GM12878 (cell line): ENCODE results near the gene VEPH1. TPM values are rescaled to one million over a fixed set of nuclear protein-coding genes. Genes with fewer than 3 reads are reported as not detected.

Experiments used
- ATAC-seq: fragments of 200-7000 bp; cut with Tn5 transposase; 3 replicates; pipeline ENCODE4 v1.9.1; 2020; ENCODE audit warnings: mild to moderate bottlenecking, moderate library complexity
- BruUV-seq: library from RNA; stranded (reverse); fragments of 400-500 nt; replicated peaks from 2 replicates; lab custom pipeline; 2021; lab: Mats Ljungman, UMichigan
- CTCF ChIA-PET: fragments of 300-600 bp; sonication (Branson Sonifier 250); formaldehyde crosslinking; extraction: SDS; loops from one replicate; lab custom pipeline; 2021; ENCODE audit warnings: inconsistent platforms; lab: Yijun Ruan, JAX
- POLR2A ChIA-PET: fragments of 350-600 bp; formaldehyde crosslinking; extraction: SDS; loops from one replicate; lab custom pipeline; 2021; ENCODE audit warnings: inconsistent platforms; lab: Charles Lee
- RAD21 ChIA-PET: fragments of 300-600 bp; sonication (Branson Sonifier 250); formaldehyde crosslinking; loops from one replicate; lab custom pipeline; 2023; ENCODE audit warnings: antibody characterized with exemption; ENCODE audit not compliant: unreplicated experiment; lab: Charles Lee
- SMC1A ChIA-PET: fragments of 300-600 bp; sonication (Branson Sonifier 250); formaldehyde crosslinking; loops from one replicate; lab custom pipeline; 2023; ENCODE audit not compliant: unreplicated experiment, uncharacterized antibody; lab: Charles Lee
- DNase-seq: peaks from one replicate; pipeline ENCODE4 v3.0.0-alpha.2; 2011; ENCODE audit warnings: low read depth, low spot score
- FAIRE-seq: peaks from 3 replicates; lab custom pipeline; 2011; peaks lifted over from hg19 to GRCh38; lab: Jason Lieb, UNC
- H2AFZ ChIP-seq: 2 replicates; pipeline ENCODE4 v1.6.0; 2011; ENCODE audit warnings: low read depth, low read length, control low read depth; ENCODE audit not compliant: control insufficient read depth
- H3K27ac ChIP-seq: 2 replicates; pipeline ENCODE4 v1.5.1; 2011; ENCODE audit warnings: control low read depth; ENCODE audit not compliant: control insufficient read depth, insufficient read depth
- H3K27me3 ChIP-seq, 2 experiments: replicated peaks in 1 of 2; 2 replicates each; pipeline versions ENCODE4 v1.6.0 to v1.6.1; 2011; ENCODE audit warnings: low read length in 1 of 2; ENCODE audit not compliant: control insufficient read depth in 2 of 2, insufficient read depth in 2 of 2
- H3K36me3 ChIP-seq, 2 experiments: 2 replicates each; pipeline ENCODE4 v1.5.1; 2011; ENCODE audit warnings: low read length in 1 of 2; ENCODE audit not compliant: control insufficient read depth in 2 of 2, insufficient read depth in 2 of 2
- H3K4me1 ChIP-seq: 2 replicates; pipeline ENCODE4 v1.6.1; 2011; ENCODE audit warnings: mild to moderate bottlenecking, low read length, moderate library complexity, mixed read lengths; ENCODE audit not compliant: control insufficient read depth, insufficient read depth
- H3K4me2 ChIP-seq: 2 replicates; pipeline ENCODE4 v1.6.0; 2011; ENCODE audit warnings: control low read depth; ENCODE audit not compliant: control insufficient read depth, insufficient read depth
- H3K4me3 ChIP-seq: fragments of 200-600 bp; sonication (generic); 2 replicates; pipeline ENCODE4 v1.5.1; 2016
- H3K79me2 ChIP-seq: 2 replicates; pipeline ENCODE4 v1.6.0; 2011; ENCODE audit warnings: low read length; ENCODE audit not compliant: control insufficient read depth, insufficient read depth
- H3K9ac ChIP-seq: 2 replicates; pipeline ENCODE4 v1.8.0; 2011; ENCODE audit warnings: low read length, control low read depth, mixed read lengths; ENCODE audit not compliant: control insufficient read depth, insufficient read depth
- H3K9me3 ChIP-seq: replicated peaks from 3 replicates; pipeline ENCODE4 v1.5.1; 2011; ENCODE audit warnings: mild to moderate bottlenecking, low read length; ENCODE audit not compliant: control insufficient read depth, insufficient read depth
- H4K20me1 ChIP-seq: 2 replicates; pipeline ENCODE4 v1.6.0; 2011; ENCODE audit not compliant: control insufficient read depth, insufficient read depth
- BACH1 ChIP-seq: fragments of 450-650 bp; IDR thresholded peaks from 2 replicates; pipeline ENCODE4 v1.6.1; 2017; ENCODE audit warnings: mild to moderate bottlenecking, borderline replicate concordance
- CEBPB ChIP-seq, 2 experiments: fragments of 150-350 bp in 1 of 2; IDR thresholded peaks; 2 replicates each; pipeline ENCODE4 v1.6.1; 2012 to 2014; ENCODE audit warnings: low read depth in 2 of 2, low read length in 2 of 2, borderline replicate concordance in 1 of 2, inconsistent platforms in 1 of 2
- CEBPZ ChIP-seq: fragments of 150-350 bp; IDR thresholded peaks from 2 replicates; pipeline ENCODE4 v1.6.1; 2016; ENCODE audit warnings: low read depth, low read length
- ELK1 ChIP-seq: IDR thresholded peaks from 2 replicates; pipeline ENCODE4 v1.6.1; 2012; ENCODE audit warnings: low read depth, low read length, improper control_type of control experiment
- ETV6 ChIP-seq, 2 experiments: fragments of 450-650 bp in 1 of 2; IDR thresholded peaks in 1 of 2; conservative IDR thresholded peaks in 1 of 2; 2 replicates each; pipeline ENCODE4 v1.6.1; 2014; ENCODE audit warnings: antibody characterized with exemption in 1 of 2, borderline replicate concordance in 1 of 2, low read depth in 1 of 2, mild to moderate bottlenecking in 1 of 2, moderate library complexity in 1 of 2
- FOS ChIP-seq: IDR thresholded peaks from 3 replicates; pipeline ENCODE4 v1.6.1; 2011; ENCODE audit warnings: borderline replicate concordance; ENCODE audit not compliant: insufficient read length; ENCODE audit errors: extremely low read depth
- MAX ChIP-seq: IDR thresholded peaks from 2 replicates; pipeline ENCODE4 v1.6.1; 2012; ENCODE audit warnings: low read depth, low read length, improper control_type of control experiment
- MEF2A ChIP-seq: IDR thresholded peaks from 2 replicates; pipeline ENCODE4 v1.6.1; 2011; ENCODE audit warnings: low read depth, mild to moderate bottlenecking, low read length, moderate library complexity; ENCODE audit not compliant: insufficient read depth
- MYC ChIP-seq: IDR thresholded peaks from 2 replicates; pipeline ENCODE4 v1.6.1; 2011; ENCODE audit warnings: mild to moderate bottlenecking, low read length, moderate library complexity, inconsistent platforms; ENCODE audit not compliant: insufficient read depth, insufficient replicate concordance, insufficient read length, severe bottlenecking
- NFYA ChIP-seq: IDR thresholded peaks from 2 replicates; pipeline ENCODE4 v1.6.1; 2011; ENCODE audit warnings: low read depth, mild to moderate bottlenecking, low read length, improper control_type of control experiment, borderline replicate concordance
- NRF1 ChIP-seq: conservative IDR thresholded peaks from 2 replicates; pipeline ENCODE4 v1.6.1; 2011; ENCODE audit warnings: mild to moderate bottlenecking, low read depth, low read length, improper control_type of control experiment
- POU2F2 ChIP-seq: IDR thresholded peaks from 3 replicates; pipeline ENCODE4 v1.6.1; 2011; ENCODE audit warnings: low read depth, mild to moderate bottlenecking, low read length, borderline replicate concordance
- RELA ChIP-seq: fragments of 450-650 bp; IDR thresholded peaks from 2 replicates; pipeline ENCODE4 v1.8.0; 2014; ENCODE audit warnings: borderline replicate concordance; ENCODE audit not compliant: partially characterized antibody
- SMAD5 ChIP-seq: IDR thresholded peaks from 2 replicates; pipeline ENCODE4 v1.6.1; 2016; ENCODE audit warnings: antibody characterized with exemption, low read depth
- STAT1 ChIP-seq: fragments of 450-650 bp; conservative IDR thresholded peaks from 2 replicates; pipeline ENCODE4 v1.6.1; 2014; ENCODE audit warnings: antibody characterized with exemption, mild to moderate bottlenecking
- TCF3 ChIP-seq: IDR thresholded peaks from 2 replicates; pipeline ENCODE4 v1.6.1; 2012; ENCODE audit warnings: low read depth, mild to moderate bottlenecking, low read length, borderline replicate concordance; ENCODE audit not compliant: insufficient read depth
- YBX1 ChIP-seq: fragments of 450-650 bp; IDR thresholded peaks from 2 replicates; pipeline ENCODE4 v1.6.1; 2016; ENCODE audit warnings: antibody characterized with exemption
- ZNF274 ChIP-seq: IDR thresholded peaks from one replicate; pipeline ENCODE4 v1.8.0; 2011; ENCODE audit not compliant: insufficient read length, insufficient read depth
- WGBS: methylation state at CpG from one replicate; pipeline ENCODE4 v1.1.6; 2016; ENCODE audit warnings: low lambda C conversion rate; ENCODE audit not compliant: insufficient replicate concordance, insufficient coverage; ENCODE audit errors: missing lambda C conversion rate; 5-methylcytosine and 5-hydroxymethylcytosine counted together
- in situ Hi-C: fragments of 300-500 bp; cut with MboI; formaldehyde crosslinking; loops from 9 replicates; pipeline ENCODE4 v1.14.3; 2018; ENCODE audit warnings: mixed read lengths
- intact Hi-C: fragments of 100-400 bp; cut with micrococcal nuclease; formaldehyde crosslinking; loops from one replicate; pipeline ENCODE4 v1.14.2; 2022; ENCODE audit not compliant: unreplicated experiment
- polyA plus RNA-seq, 11 experiments: library from polyadenylated mRNA; depleted of rRNA in 4 of 11; unstranded in 6 of 11; stranded (reverse) in 5 of 11; fragments of >200 nt; fragmentation: Nextera tagmentation in 4 of 11; fragmentation: Illumina TruSeq in 1 of 11; extraction: Ambion mirVana in 4 of 11; extraction: Trizol in 1 of 11; gene quantifications; 1 replicate in 1 of 11; 2 replicates in 10 of 11; pipeline versions ENCODE4 v1.2.1 to v1.2.3, GENCODE V29; 2011 to 2016; ENCODE audit warnings: inconsistent platforms in 2 of 11, missing spikeins in 2 of 11, low read depth in 1 of 11
- total RNA-seq, 4 experiments: library from RNA; depleted of rRNA in 3 of 4; stranded (reverse); fragments of >200 nt in 3 of 4; fragmentation: Illumina TruSeq in 1 of 4; extraction: Trizol in 1 of 4; gene quantifications; 2 replicates each; pipeline versions ENCODE4 v1.2.1 to v1.2.3, GENCODE V29; 2013 to 2021

Gene VEPH1
- total and polyA plus RNA-seq, 10 of the 15 experiments (the other 5 are each of a cell fraction or from before 2014, with no cell fraction given), result 0.04 to 0.26 (median 0.17) TPM; not detected in 7

- no peak for TF ChIP-seq ETV6 (conservative IDR thresholded peaks at IDR 0.05 in 1 of 2, IDR thresholded peaks at IDR 0.05 in 1 of 2; ENCODE audit: borderline replicate concordance in 1 of 2, low read depth in 1 of 2)
- no peak for TF ChIP-seq ZNF274
- TF ChIP-seq NRF1, result no peak
- no peak for TF ChIP-seq SMAD5
- no peak for TF ChIP-seq TCF3
- TF ChIP-seq MEF2A, result no peak
Observed at GRCh38 chr3:157514371-157514895, 11.2 kb upstream of the VEPH1 start (continued).

- Histone ChIP-seq H3K27me3 (no peaks in the 10 kb centered on the region), H3K4me1 (no peaks in the 10 kb centered on the region), H2AFZ (no peak overlapping the region), H3K27ac (no peak overlapping the region), H4K20me1 (no peaks in the 10 kb centered on the region), H3K79me2 (no peaks in the 10 kb centered on the region), H3K36me3 (no peaks in the 10 kb centered on the region), H3K9me3 (no peaks in the 10 kb centered on the region), H3K9ac (no peak overlapping the region), H3K4me2 (no peak overlapping the region), H3K4me3 (no peak overlapping the region)
- SMC1A ChIA-PET, result no interaction called here
- CTCF ChIA-PET, result interaction anchor here (0.6 kb wide), 1 partner anchor 10 kb away, joined by 3 read pairs; no protein-coding TSS in a partner anchor
- DNase-seq, result no peak
- no CpG with 5 or more reads among the region's 1 CpG for WGBS
- POLR2A ChIA-PET, result no interaction called here
- in situ Hi-C loops (no loop called here), intact Hi-C loops (no loop called here)
- BruUV-seq, result no TSS peak
- ATAC-seq, result no peak
- no peak for FAIRE-seq
- RAD21 ChIA-PET, result no interaction called here
- no peak for TF ChIP-seq STAT1
- no peak for TF ChIP-seq MYC
- no peak for TF ChIP-seq MAX
- no peak for TF ChIP-seq ELK1
- TF ChIP-seq CEBPZ, result no peak
- no peak for TF ChIP-seq ZNF274
- TF ChIP-seq YBX1, result no peak
- TF ChIP-seq POU2F2, result no peak
- no peak for TF ChIP-seq CEBPB (IDR thresholded peaks at IDR 0.05; ENCODE audit: borderline replicate concordance in 1 of 2, low read depth in 2 of 2, low read length in 2 of 2)
- TF ChIP-seq BACH1, result no peak
- TF ChIP-seq NFYA, result no peak
- TF ChIP-seq RELA, result no peak
- no peak for TF ChIP-seq FOS
Observed at GRCh38 chr3:157513585-157513984, 10.4 kb upstream of the VEPH1 start.
